Testis (tissue), 3 donors: ENCODE measurements around the gene MEGF8. TPM values are rescaled to one million over a fixed set of nuclear protein-coding genes. Genes with fewer than 3 reads are reported as not detected.

Experiments used
- DNase-seq: peaks from one replicate; pipeline ENCODE4 v3.0.0-alpha.2; 2019
- H3K27ac ChIP-seq, 2 donors: fragments of 200-600 bp; sonication (generic); one replicate each; pipeline ENCODE4 v1.5.1; 2019
- H3K27me3 ChIP-seq: fragments of 200-600 bp; sonication (generic); one replicate; pipeline ENCODE4 v1.5.1; 2019
- H3K36me3 ChIP-seq: fragments of 200-600 bp; sonication (generic); one replicate; pipeline ENCODE4 v1.5.1; 2017; ENCODE audit warnings: low read depth; ENCODE audit errors: missing control alignments
- H3K4me1 ChIP-seq: fragments of 200-600 bp; sonication (generic); one replicate; pipeline ENCODE4 v1.5.1; 2019
- H3K4me3 ChIP-seq, 2 donors: fragments of 200-600 bp; sonication (generic); one replicate each; pipeline ENCODE4 v1.5.1; 2017 to 2019
- H3K9me3 ChIP-seq: fragments of 200-600 bp; sonication (generic); one replicate; pipeline ENCODE4 v1.5.1; 2017
- POLR2A ChIP-seq: fragments of 450-650 bp; IDR thresholded peaks from one replicate; pipeline ENCODE4 v1.6.1; 2017; ENCODE audit warnings: antibody characterized with exemption, mild to moderate bottlenecking, moderate library complexity
- WGBS, 2 donors: methylation state at CpG; one replicate each; pipeline ENCODE4 v1.1.5; 2018; 5-methylcytosine and 5-hydroxymethylcytosine counted together
- intact Hi-C: fragments of 100-400 bp; cut with DNase I; formaldehyde crosslinking; loops from one replicate; pipeline ENCODE4 v1.15.1; 2023; ENCODE audit warnings: low total_unique reads
- polyA plus RNA-seq: library from polyadenylated mRNA; stranded (reverse); fragments of 350-450 nt; fragmentation: Illumina TruSeq; extraction: RNeasy Lipid Tissue Mini Kit (QIAGEN cat#74804); gene quantifications from one replicate; pipeline ENCODE4 v1.2.3, GENCODE V29; 2014; ENCODE audit warnings: low read depth, low replicate concordance; ENCODE audit not compliant: insufficient read depth
- total RNA-seq, 2 donors: library from RNA; depleted of rRNA; stranded (reverse); fragments of >200 nt; gene quantifications; one replicate each; pipeline ENCODE4 v1.2.3, GENCODE V29; 2016
- TF ChIP-seq, protein P1 (sequence below), 3 experiments: fragments of 450-650 bp in 2 of 3; fragments of 200-600 bp in 1 of 3; sonication (generic) in 1 of 3; IDR thresholded peaks; one replicate each; pipeline ENCODE4 v1.5.1; 2016 to 2019; ENCODE audit warnings: antibody characterized with exemption in 3 of 3, mild to moderate bottlenecking in 2 of 3, moderate library complexity in 1 of 3

Gene MEGF8
- total and polyA plus RNA-seq, 3 donors from 2014 or later, result 18.8 to 27.3 (median 26.9) TPM

- Histone ChIP-seq H3K36me3 (no peaks in the 10 kb centered on the region), H3K4me1 (no peaks in the 10 kb centered on the region), H3K27ac (no peak overlapping the region), H3K9me3 (no peaks in the 10 kb centered on the region), H3K4me3 (no peak overlapping the region), H3K27me3 (no peaks in the 10 kb centered on the region)
- 83 to 98% methylated on average over 11 to 18 of the region's 18 CpGs for WGBS, 2 donors
- no peak for DNase-seq
- no peak for TF ChIP-seq POLR2A
- TF ChIP-seq, protein P1, sequence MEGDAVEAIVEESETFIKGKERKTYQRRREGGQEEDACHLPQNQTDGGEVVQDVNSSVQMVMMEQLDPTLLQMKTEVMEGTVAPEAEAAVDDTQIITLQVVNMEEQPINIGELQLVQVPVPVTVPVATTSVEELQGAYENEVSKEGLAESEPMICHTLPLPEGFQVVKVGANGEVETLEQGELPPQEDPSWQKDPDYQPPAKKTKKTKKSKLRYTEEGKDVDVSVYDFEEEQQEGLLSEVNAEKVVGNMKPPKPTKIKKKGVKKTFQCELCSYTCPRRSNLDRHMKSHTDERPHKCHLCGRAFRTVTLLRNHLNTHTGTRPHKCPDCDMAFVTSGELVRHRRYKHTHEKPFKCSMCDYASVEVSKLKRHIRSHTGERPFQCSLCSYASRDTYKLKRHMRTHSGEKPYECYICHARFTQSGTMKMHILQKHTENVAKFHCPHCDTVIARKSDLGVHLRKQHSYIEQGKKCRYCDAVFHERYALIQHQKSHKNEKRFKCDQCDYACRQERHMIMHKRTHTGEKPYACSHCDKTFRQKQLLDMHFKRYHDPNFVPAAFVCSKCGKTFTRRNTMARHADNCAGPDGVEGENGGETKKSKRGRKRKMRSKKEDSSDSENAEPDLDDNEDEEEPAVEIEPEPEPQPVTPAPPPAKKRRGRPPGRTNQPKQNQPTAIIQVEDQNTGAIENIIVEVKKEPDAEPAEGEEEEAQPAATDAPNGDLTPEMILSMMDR (IDR thresholded peaks at IDR 0.05), result no peak
- intact Hi-C loops, result no loop called here
Measured at GRCh38 chr19:42344336-42344893, 19.0 kb downstream of the MEGF8 start.

GRCh38 chr19:42345191-42345812 is 19.9 kb downstream of the MEGF8 start:
- intact Hi-C loops, result no loop called here

GRCh38 chr19:42348211-42348610 is 22.8 kb downstream of the MEGF8 start:
- 89 to 96% methylated on average over 6 to 14 of the region's 14 CpGs for WGBS, 2 donors
- Histone ChIP-seq H3K4me1 (no peaks in the 10 kb centered on the region), H3K9me3 (no peaks in the 10 kb centered on the region), H3K4me3 (no peak overlapping the region), H3K27ac (no peak overlapping the region), H3K27me3 (no peaks in the 10 kb centered on the region), H3K36me3 (no peaks in the 10 kb centered on the region)
- intact Hi-C loops, result no loop called here
- no peak for TF ChIP-seq POLR2A
- TF ChIP-seq, protein P1 (IDR thresholded peaks at IDR 0.05), result no peak
- DNase-seq, result no peak

More at GRCh38 chr19:42345191-42345812, 19.9 kb downstream of the MEGF8 start:
- DNase-seq, result no peak
- TF ChIP-seq, protein P1 (IDR thresholded peaks at IDR 0.05), result no peak
- no peak for TF ChIP-seq POLR2A
- WGBS, 2 donors, result 86 to 92% methylated on average over 6 of the region's 6 CpGs
- no peak overlapping the region for H3K4me3 ChIP-seq
- H3K36me3 ChIP-seq, result no peaks in the 10 kb centered on the region
- no peaks in the 10 kb centered on the region for H3K27me3 ChIP-seq
- no peak overlapping the region for H3K27ac ChIP-seq
- H3K4me1 ChIP-seq, result no peaks in the 10 kb centered on the region
- no peaks in the 10 kb centered on the region for H3K9me3 ChIP-seq

GRCh38 chr19:42349378-42350107 is 24.1 kb downstream of the MEGF8 start:
- 94 to 95% methylated on average over 14 of the region's 14 CpGs for WGBS, 2 donors
- H3K9me3 ChIP-seq, result no peaks in the 10 kb centered on the region
- H3K4me1 ChIP-seq, result no peaks in the 10 kb centered on the region
- no peaks in the 10 kb centered on the region for H3K36me3 ChIP-seq
- intact Hi-C loops, result no loop called here
- DNase-seq, result no peak
- no peaks in the 10 kb centered on the region for H3K27me3 ChIP-seq
- no peak overlapping the region for H3K27ac ChIP-seq
- TF ChIP-seq POLR2A, result no peak
- TF ChIP-seq, protein P1 (IDR thresholded peaks at IDR 0.05), result no peak
- no peak overlapping the region for H3K4me3 ChIP-seq
